ENCODE data around the gene LCN1. TPM values are rescaled to one million over a fixed set of nuclear protein-coding genes. Genes with fewer than 3 reads are reported as not detected.
"Not testable (repeated sequence)": the region's sequence is repeated elsewhere in the genome, so short reads cannot be mapped to it uniquely, and the experiment has no call there.

LCN1 gene
- total RNA-seq, 4 donors from 2014 or later: not detected

DNA sequence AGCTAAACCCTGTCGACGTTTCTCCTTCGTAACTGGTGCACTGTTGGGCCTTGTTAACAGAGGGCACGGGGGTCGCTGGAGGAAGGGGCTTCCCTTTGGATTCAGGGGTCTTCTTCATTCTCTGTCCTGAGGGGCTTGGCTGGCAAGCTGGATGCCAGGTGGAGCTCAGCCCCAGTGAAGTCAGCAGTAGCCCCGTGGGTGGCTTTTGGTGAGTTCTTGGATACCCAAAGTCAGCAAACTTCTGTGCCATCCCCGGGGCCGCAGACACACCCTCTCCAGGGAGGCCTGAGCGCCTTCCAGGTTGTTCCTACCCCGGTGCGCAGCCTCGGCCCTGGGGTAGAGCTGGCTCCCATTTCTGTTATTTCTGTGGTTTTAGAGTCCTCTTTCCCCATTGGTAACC, 12.4 kb downstream of the LCN1 start:
- no peaks in the 10 kb centered on the region for H3K4me1 ChIP-seq
- WGBS: 86% methylated on average over 11 of the region's 12 CpGs
- TF ChIP-seq POLR2AphosphoS5 (IDR thresholded peaks at IDR 0.05) (no peak), EP300 (IDR thresholded peaks at IDR 0.05) (no peak), POLR2A (IDR thresholded peaks at IDR 0.05) (no peak)
- TF ChIP-seq, protein P1, sequence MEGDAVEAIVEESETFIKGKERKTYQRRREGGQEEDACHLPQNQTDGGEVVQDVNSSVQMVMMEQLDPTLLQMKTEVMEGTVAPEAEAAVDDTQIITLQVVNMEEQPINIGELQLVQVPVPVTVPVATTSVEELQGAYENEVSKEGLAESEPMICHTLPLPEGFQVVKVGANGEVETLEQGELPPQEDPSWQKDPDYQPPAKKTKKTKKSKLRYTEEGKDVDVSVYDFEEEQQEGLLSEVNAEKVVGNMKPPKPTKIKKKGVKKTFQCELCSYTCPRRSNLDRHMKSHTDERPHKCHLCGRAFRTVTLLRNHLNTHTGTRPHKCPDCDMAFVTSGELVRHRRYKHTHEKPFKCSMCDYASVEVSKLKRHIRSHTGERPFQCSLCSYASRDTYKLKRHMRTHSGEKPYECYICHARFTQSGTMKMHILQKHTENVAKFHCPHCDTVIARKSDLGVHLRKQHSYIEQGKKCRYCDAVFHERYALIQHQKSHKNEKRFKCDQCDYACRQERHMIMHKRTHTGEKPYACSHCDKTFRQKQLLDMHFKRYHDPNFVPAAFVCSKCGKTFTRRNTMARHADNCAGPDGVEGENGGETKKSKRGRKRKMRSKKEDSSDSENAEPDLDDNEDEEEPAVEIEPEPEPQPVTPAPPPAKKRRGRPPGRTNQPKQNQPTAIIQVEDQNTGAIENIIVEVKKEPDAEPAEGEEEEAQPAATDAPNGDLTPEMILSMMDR (IDR thresholded peaks at IDR 0.05): no peak

DNA sequence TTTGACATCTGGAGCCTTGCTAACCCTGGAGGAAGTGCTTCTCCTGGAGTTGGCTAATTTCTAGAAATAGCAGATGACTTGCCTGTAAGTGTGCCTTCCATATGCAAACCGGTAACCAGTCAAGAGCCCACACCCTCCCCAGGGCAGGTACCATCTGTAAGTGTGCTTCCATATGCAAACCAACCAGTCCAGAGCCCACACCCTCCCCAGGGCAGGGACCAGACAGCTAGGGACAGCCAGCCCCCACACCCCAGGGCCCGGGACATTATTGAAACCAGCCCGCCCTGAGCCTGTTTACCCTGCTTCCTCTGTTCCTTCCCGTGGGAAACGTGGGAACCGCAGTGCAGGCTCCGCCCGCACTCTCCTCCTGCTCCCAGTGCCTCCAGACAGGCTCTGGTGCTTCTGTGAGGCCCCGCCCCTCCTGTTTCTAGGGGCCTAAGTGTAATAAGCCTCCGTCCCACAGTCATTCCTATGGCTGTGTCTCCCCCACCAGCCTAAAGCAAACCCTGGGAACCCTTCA, 13.0 kb downstream of the LCN1 start:
- 25% methylated on average over 10 of the region's 10 CpGs for whole genome bisulfite sequencing

More for the DNA sequence above, 12.4 kb downstream of the LCN1 start:
- H3K4me3 ChIP-seq: no peak overlapping the region
- H3K27ac ChIP-seq: no peak overlapping the region
- H3K9me3 ChIP-seq: no peaks in the 10 kb centered on the region
- H3K27me3 ChIP-seq: peaks cover 36% of the 10 kb centered on the region
- peak in 1 of 2 donors; percentile 57 for DNase-seq (ENCODE audit: low spot score in 2 of 2)
- H3K36me3 ChIP-seq: no peaks in the 10 kb centered on the region

DNA sequence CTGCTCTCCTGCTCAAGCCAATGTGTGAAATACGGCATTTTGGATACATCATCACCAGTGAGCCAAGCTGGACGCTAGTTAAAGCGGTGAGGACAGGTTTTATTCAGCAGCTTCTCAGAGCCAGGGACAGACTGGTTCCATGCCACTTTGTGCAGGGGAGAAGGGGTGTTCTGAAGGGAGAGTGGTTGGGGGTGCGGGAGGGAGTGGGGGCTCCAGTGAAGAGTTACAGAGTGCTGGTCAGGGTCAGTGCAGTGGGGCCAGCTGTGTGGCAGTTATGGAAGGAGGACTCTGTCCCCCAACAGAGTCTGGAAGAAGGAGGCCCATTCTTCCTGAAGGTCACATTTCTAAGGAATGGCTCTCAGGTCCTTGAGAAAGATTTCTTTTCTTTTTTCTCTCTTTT, 13.6 kb downstream of the LCN1 start:
- peaks cover 36% of the 10 kb centered on the region for H3K27me3 ChIP-seq
- H3K9me3 ChIP-seq, H3K27ac ChIP-seq, H3K4me1 ChIP-seq, H3K36me3 ChIP-seq, H3K4me3 ChIP-seq: not testable (repeated sequence)
- DNase-seq (ENCODE audit: low spot score in 2 of 2): peak in 1 of 2 donors; percentile 72
- WGBS: 100% methylated on average over 4 of the region's 4 CpGs

More for the DNA sequence above, 13.0 kb downstream of the LCN1 start:
- peaks cover 36% of the 10 kb centered on the region for H3K27me3 ChIP-seq
- not testable (repeated sequence) for H3K36me3 ChIP-seq, H3K4me3 ChIP-seq, H3K9me3 ChIP-seq, H3K4me1 ChIP-seq, H3K27ac ChIP-seq
- peak in 1 of 2 donors; percentile 43 for DNase-seq (ENCODE audit: low spot score in 2 of 2)

DNA sequence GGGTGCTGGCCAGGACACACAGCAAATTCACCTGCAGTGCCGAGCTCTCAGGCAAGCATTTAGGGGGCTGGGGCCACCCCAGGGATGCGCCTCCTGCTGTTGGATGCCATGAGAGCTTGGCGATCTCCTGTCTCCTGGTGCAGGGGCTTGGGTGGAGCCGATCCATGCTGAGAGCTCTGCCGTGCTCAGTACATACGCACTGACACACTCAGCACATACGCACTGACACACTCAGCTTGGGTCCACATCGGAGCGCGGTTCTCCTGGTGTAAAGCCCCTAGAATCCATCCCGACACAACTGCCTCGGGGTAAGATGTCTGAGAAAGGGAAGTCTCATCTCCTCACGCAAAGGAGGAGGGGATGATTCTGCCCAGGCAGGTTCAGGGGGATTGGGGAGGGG, 14.4 kb downstream of the LCN1 start:
- not testable (repeated sequence) for H3K36me3 ChIP-seq, H3K9me3 ChIP-seq, H3K4me3 ChIP-seq, H3K27ac ChIP-seq, H3K4me1 ChIP-seq
- WGBS: 69% methylated on average over 4 of the region's 13 CpGs
- peak in 1 of 2 donors; percentile 38 for DNase-seq (ENCODE audit: low spot score in 2 of 2)
- peaks cover 39% of the 10 kb centered on the region for H3K27me3 ChIP-seq

- TF ChIP-seq POLR2A (IDR thresholded peaks at IDR 0.05): no peak
- TF ChIP-seq, protein P1 (IDR thresholded peaks at IDR 0.05): no peak
- no peak for TF ChIP-seq EP300 (IDR thresholded peaks at IDR 0.05)
- no peak for TF ChIP-seq POLR2AphosphoS5 (IDR thresholded peaks at IDR 0.05)
- peak in 1 of 2 donors; percentile 72 for DNase-seq (ENCODE audit: low spot score in 2 of 2)
- Histone ChIP-seq H3K27me3 (peaks cover 34% of the 10 kb centered on the region), H3K4me1 (no peaks in the 10 kb centered on the region), H3K9me3 (no peaks in the 10 kb centered on the region), H3K27ac (no peak overlapping the region), H3K36me3 (no peaks in the 10 kb centered on the region), H3K4me3 (no peak overlapping the region)
- WGBS: 76% methylated on average over 8 of the region's 8 CpGs
Observed at GRCh38 chr9:135536216-135536615, 15.0 kb downstream of the LCN1 start.

GRCh38 chr9:135543262-135543894, 22.1 kb downstream of the LCN1 start:
- not testable (repeated sequence) for H3K9me3 ChIP-seq; H3K4me1 ChIP-seq; H3K4me3 ChIP-seq; H3K36me3 ChIP-seq; DNase-seq (ENCODE audit: low spot score in 2 of 2); H3K27ac ChIP-seq
- H3K27me3 ChIP-seq: peaks cover 17% of the 10 kb centered on the region
- WGBS: 36% methylated on average over 8 of the region's 8 CpGs

- WGBS: 81% methylated on average over 17 of the region's 18 CpGs
- Histone ChIP-seq H3K9me3 (no peaks in the 10 kb centered on the region), H3K27ac (no peak overlapping the region), H3K27me3 (peaks cover 17% of the 10 kb centered on the region), H3K36me3 (no peaks in the 10 kb centered on the region), H3K4me1 (no peaks in the 10 kb centered on the region), H3K4me3 (no peak overlapping the region)
- TF ChIP-seq POLR2AphosphoS5 (IDR thresholded peaks at IDR 0.05) (no peak), POLR2A (IDR thresholded peaks at IDR 0.05) (no peak), EP300 (IDR thresholded peaks at IDR 0.05) (no peak)
- TF ChIP-seq, protein P1 (IDR thresholded peaks at IDR 0.05): no peak
- DNase-seq (ENCODE audit: low spot score in 2 of 2): peak; percentile 26 to 48
Observed at GRCh38 chr9:135544981-135545635, 23.9 kb downstream of the LCN1 start.

DNA sequence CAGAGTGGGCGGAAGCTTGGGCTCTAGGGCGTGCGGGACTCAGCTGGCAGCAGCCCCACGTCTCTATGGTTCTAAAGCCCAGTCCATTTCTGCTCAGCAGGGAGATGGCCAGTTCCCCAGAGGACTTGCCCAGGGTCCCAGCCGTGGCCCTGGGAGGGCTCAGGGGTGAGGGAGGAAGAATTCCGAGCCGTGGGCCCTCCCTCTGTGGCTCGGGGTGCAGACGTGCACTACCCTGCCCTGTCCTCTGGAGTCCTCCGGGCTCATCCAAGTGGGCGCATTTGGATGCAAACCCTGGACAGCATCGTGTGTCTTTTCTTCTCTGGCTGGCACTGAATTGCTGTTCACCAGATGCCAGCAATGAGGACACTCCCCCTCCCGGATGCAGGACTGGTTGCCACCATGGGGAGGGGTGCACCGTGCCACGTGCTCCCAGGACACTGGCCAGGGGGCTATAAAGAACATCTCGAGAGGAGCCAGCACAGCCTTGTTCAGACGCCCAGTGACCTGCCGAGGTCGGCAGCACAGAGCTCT, 24.5 kb downstream of the LCN1 start, which contains the start of gene OBP2A:
Gene OBP2A, plus strand, starts transcription at position 481 of the 531 bp plus-strand sequence. CDS start 55 bp downstream, outside the sequence.
- DNase-seq (ENCODE audit: low spot score in 2 of 2): peak; percentile 22 to 47
- not testable (repeated sequence) for H3K4me1 ChIP-seq, H3K36me3 ChIP-seq, H3K9me3 ChIP-seq, H3K27ac ChIP-seq, H3K4me3 ChIP-seq
- WGBS: 76% methylated on average over 4 of the region's 19 CpGs
- H3K27me3 ChIP-seq: peaks cover 13% of the 10 kb centered on the region

DNA sequence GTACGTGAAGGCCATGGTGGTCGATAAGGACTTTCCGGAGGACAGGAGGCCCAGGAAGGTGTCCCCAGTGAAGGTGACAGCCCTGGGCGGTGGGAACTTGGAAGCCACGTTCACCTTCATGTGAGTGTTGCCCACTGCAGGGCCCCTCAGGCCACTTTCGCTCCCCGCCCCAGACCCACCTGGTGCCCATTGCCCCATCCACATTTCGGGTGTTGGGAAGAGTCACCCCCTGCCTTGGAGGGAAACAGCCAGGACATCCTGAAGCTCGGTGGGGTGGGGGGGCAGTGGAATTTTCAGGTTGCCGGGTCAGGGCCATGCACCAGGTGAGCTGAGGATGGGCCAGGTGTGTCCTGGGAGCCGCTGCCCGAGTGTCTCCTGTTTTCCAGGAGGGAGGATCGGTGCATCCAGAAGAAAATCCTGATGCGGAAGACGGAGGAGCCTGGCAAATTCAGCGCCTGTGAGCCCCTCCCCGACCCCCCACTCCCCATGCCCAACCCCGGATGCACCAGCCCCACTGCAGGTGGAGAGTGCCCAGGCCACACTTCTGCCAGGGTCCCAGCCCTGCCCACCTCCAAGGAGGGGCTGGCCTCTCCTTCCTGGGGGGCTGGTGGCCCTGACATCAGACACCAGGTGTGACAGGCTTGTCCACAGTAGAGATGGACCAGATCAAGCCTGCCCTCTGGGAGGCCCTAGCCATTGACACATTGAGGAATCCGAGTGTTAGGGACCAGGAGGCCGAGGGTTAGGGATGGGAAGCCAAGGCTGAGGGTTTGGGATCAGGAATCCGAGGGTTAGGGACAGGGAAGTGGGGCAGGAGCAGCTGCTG, 25.8 kb downstream of the LCN1 start:
- H3K9me3 ChIP-seq, H3K4me1 ChIP-seq, H3K27ac ChIP-seq, H3K36me3 ChIP-seq, H3K4me3 ChIP-seq: not testable (repeated sequence)
- peaks cover 22% of the 10 kb centered on the region for H3K27me3 ChIP-seq
- peak; percentile 49 to 60 for DNase-seq (ENCODE audit: low spot score in 2 of 2)
- WGBS: 100% methylated on average over 2 of the region's 21 CpGs

Measured in suprapubic skin (tissue), 4 donors.